PC-9 (cell line): ENCODE data around the gene PDE10A.

Source experiments
- EZH2 ChIP-seq: fragments of 200-600 bp; sonication (generic); IDR thresholded peaks from 2 replicates; pipeline ENCODE4 v1.8.0; 2017; ENCODE audit warnings: antibody characterized with exemption, low read depth
- TF ChIP-seq, protein P1 (sequence below): fragments of 200-600 bp; sonication (generic); conservative IDR thresholded peaks from 2 replicates; pipeline ENCODE4 v1.6.1; 2017; ENCODE audit warnings: mixed run types, antibody characterized with exemption, mild to moderate bottlenecking, moderate library complexity

GRCh38 chr6:165455488-165455887, 207.6 kb downstream of the PDE10A start:
- TF ChIP-seq, protein P1, sequence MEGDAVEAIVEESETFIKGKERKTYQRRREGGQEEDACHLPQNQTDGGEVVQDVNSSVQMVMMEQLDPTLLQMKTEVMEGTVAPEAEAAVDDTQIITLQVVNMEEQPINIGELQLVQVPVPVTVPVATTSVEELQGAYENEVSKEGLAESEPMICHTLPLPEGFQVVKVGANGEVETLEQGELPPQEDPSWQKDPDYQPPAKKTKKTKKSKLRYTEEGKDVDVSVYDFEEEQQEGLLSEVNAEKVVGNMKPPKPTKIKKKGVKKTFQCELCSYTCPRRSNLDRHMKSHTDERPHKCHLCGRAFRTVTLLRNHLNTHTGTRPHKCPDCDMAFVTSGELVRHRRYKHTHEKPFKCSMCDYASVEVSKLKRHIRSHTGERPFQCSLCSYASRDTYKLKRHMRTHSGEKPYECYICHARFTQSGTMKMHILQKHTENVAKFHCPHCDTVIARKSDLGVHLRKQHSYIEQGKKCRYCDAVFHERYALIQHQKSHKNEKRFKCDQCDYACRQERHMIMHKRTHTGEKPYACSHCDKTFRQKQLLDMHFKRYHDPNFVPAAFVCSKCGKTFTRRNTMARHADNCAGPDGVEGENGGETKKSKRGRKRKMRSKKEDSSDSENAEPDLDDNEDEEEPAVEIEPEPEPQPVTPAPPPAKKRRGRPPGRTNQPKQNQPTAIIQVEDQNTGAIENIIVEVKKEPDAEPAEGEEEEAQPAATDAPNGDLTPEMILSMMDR: no peak
- TF ChIP-seq EZH2: no peak
